ENCODE data around the gene SERPINE2. TPM values are rescaled to one million over a fixed set of nuclear protein-coding genes. Genes with fewer than 3 reads are reported as not detected.

SERPINE2 gene
- total and polyA plus RNA-seq, 9 donors, result 59.6 to 136 (median 113) TPM

GRCh38 chr2:223980803-223981202, 58.3 kb downstream of the SERPINE2 start:
- H3K36me3 ChIP-seq (ENCODE audit: control insufficient read depth, insufficient read depth, low read length), result peaks cover 14% of the 10 kb centered on the region
- H3K27ac ChIP-seq (ENCODE audit: low read length), result no peak overlapping the region
- no CpG with 5 or more reads among the region's 4 CpGs for WGBS (ENCODE audit: insufficient coverage)
- H3K9me3 ChIP-seq (replicated peaks; ENCODE audit: control insufficient read depth, low read depth, low read length), result no peaks in the 10 kb centered on the region
- no peaks in the 10 kb centered on the region for H3K4me1 ChIP-seq (ENCODE audit: control insufficient read depth, insufficient read depth, low read length)
- no peak overlapping the region for H3K4me3 ChIP-seq (ENCODE audit: low read length)
- no peaks in the 10 kb centered on the region for H3K27me3 ChIP-seq (ENCODE audit: control insufficient read depth, insufficient read depth, low read length)
- no peak for DNase-seq

- Histone ChIP-seq H3K36me3 (ENCODE audit: control insufficient read depth, insufficient read depth, low read length) (peaks cover 14% of the 10 kb centered on the region), H3K27ac (ENCODE audit: low read length) (no peak overlapping the region), H3K27me3 (ENCODE audit: control insufficient read depth, insufficient read depth, low read length) (no peaks in the 10 kb centered on the region), H3K4me3 (ENCODE audit: low read length) (no peak overlapping the region), H3K4me1 (ENCODE audit: control insufficient read depth, insufficient read depth, low read length) (no peaks in the 10 kb centered on the region), H3K9me3 (replicated peaks; ENCODE audit: control insufficient read depth, low read depth, low read length) (no peaks in the 10 kb centered on the region)
- no peak for DNase-seq
- 60% methylated on average over 1 of the region's 1 CpG for WGBS (ENCODE audit: insufficient coverage)
Observed at GRCh38 chr2:223980397-223980735, 58.7 kb downstream of the SERPINE2 start.

GRCh38 chr2:223979730-223980396, 59.2 kb downstream of the SERPINE2 start:
- no peak for DNase-seq
- Histone ChIP-seq H3K27me3 (ENCODE audit: control insufficient read depth, insufficient read depth, low read length) (no peaks in the 10 kb centered on the region), H3K27ac (ENCODE audit: low read length) (no peak overlapping the region), H3K9me3 (replicated peaks; ENCODE audit: control insufficient read depth, low read depth, low read length) (no peaks in the 10 kb centered on the region), H3K4me3 (ENCODE audit: low read length) (no peak overlapping the region), H3K36me3 (ENCODE audit: control insufficient read depth, insufficient read depth, low read length) (peaks cover 13% of the 10 kb centered on the region), H3K4me1 (ENCODE audit: control insufficient read depth, insufficient read depth, low read length) (no peaks in the 10 kb centered on the region)
- WGBS (ENCODE audit: insufficient coverage), result 67% methylated on average over 2 of the region's 2 CpGs

- Histone ChIP-seq H3K9me3 (replicated peaks; ENCODE audit: control insufficient read depth, low read depth, low read length) (no peaks in the 10 kb centered on the region), H3K4me1 (ENCODE audit: control insufficient read depth, insufficient read depth, low read length) (no peaks in the 10 kb centered on the region), H3K27me3 (ENCODE audit: control insufficient read depth, insufficient read depth, low read length) (no peaks in the 10 kb centered on the region), H3K36me3 (ENCODE audit: control insufficient read depth, insufficient read depth, low read length) (peaks cover 10% of the 10 kb centered on the region), H3K27ac (ENCODE audit: low read length) (no peak overlapping the region), H3K4me3 (ENCODE audit: low read length) (no peak overlapping the region)
- no CpG with 5 or more reads among the region's 4 CpGs for WGBS (ENCODE audit: insufficient coverage)
- DNase-seq, result no peak
Observed at GRCh38 chr2:223978451-223978850, 60.6 kb downstream of the SERPINE2 start.

- H3K27me3 ChIP-seq (ENCODE audit: control insufficient read depth, insufficient read depth, low read length), result no peaks in the 10 kb centered on the region
- no peaks in the 10 kb centered on the region for H3K9me3 ChIP-seq (replicated peaks; ENCODE audit: control insufficient read depth, low read depth, low read length)
- no peak overlapping the region for H3K27ac ChIP-seq (ENCODE audit: low read length)
- H3K36me3 ChIP-seq (ENCODE audit: control insufficient read depth, insufficient read depth, low read length), result peaks cover 10% of the 10 kb centered on the region
- WGBS (ENCODE audit: insufficient coverage), result no CpG with 5 or more reads among the region's 3 CpGs
- H3K4me1 ChIP-seq (ENCODE audit: control insufficient read depth, insufficient read depth, low read length), result no peaks in the 10 kb centered on the region
- no peak overlapping the region for H3K4me3 ChIP-seq (ENCODE audit: low read length)
- DNase-seq, result no peak
Observed at GRCh38 chr2:223976635-223977226, 62.4 kb downstream of the SERPINE2 start.

GRCh38 chr2:223973606-223974005, 65.5 kb downstream of the SERPINE2 start:
- Histone ChIP-seq H3K4me3 (ENCODE audit: low read length) (no peak overlapping the region), H3K4me1 (ENCODE audit: control insufficient read depth, insufficient read depth, low read length) (no peaks in the 10 kb centered on the region), H3K36me3 (ENCODE audit: control insufficient read depth, insufficient read depth, low read length) (peaks cover 3% of the 10 kb centered on the region), H3K27ac (ENCODE audit: low read length) (no peak overlapping the region), H3K9me3 (replicated peaks; ENCODE audit: control insufficient read depth, low read depth, low read length) (no peaks in the 10 kb centered on the region), H3K27me3 (ENCODE audit: control insufficient read depth, insufficient read depth, low read length) (no peaks in the 10 kb centered on the region)
- DNase-seq, result no peak
- 100% methylated on average over 3 of the region's 3 CpGs for WGBS (ENCODE audit: insufficient coverage)

- Histone ChIP-seq H3K27ac (ENCODE audit: low read length) (no peak overlapping the region), H3K36me3 (ENCODE audit: control insufficient read depth, insufficient read depth, low read length) (peaks cover 5% of the 10 kb centered on the region), H3K27me3 (ENCODE audit: control insufficient read depth, insufficient read depth, low read length) (no peaks in the 10 kb centered on the region), H3K9me3 (replicated peaks; ENCODE audit: control insufficient read depth, low read depth, low read length) (no peaks in the 10 kb centered on the region), H3K4me1 (ENCODE audit: control insufficient read depth, insufficient read depth, low read length) (no peaks in the 10 kb centered on the region), H3K4me3 (ENCODE audit: low read length) (no peak overlapping the region)
- WGBS (ENCODE audit: insufficient coverage), result 45% methylated on average over 2 of the region's 7 CpGs
- DNase-seq, result no peak
Observed at GRCh38 chr2:223972656-223973102, 66.4 kb downstream of the SERPINE2 start.

- Histone ChIP-seq H3K9me3 (replicated peaks; ENCODE audit: control insufficient read depth, low read depth, low read length) (no peaks in the 10 kb centered on the region), H3K36me3 (ENCODE audit: control insufficient read depth, insufficient read depth, low read length) (peaks cover 6% of the 10 kb centered on the region), H3K27me3 (ENCODE audit: control insufficient read depth, insufficient read depth, low read length) (no peaks in the 10 kb centered on the region), H3K27ac (ENCODE audit: low read length) (no peak overlapping the region), H3K4me1 (ENCODE audit: control insufficient read depth, insufficient read depth, low read length) (no peaks in the 10 kb centered on the region), H3K4me3 (ENCODE audit: low read length) (no peak overlapping the region)
- DNase-seq, result no peak
- no CpG with 5 or more reads among the region's 5 CpGs for WGBS (ENCODE audit: insufficient coverage)
Observed at GRCh38 chr2:223971731-223972130, 67.4 kb downstream of the SERPINE2 start.

- Histone ChIP-seq H3K4me3 (ENCODE audit: low read length) (no peak overlapping the region), H3K27ac (ENCODE audit: low read length) (no peak overlapping the region), H3K9me3 (replicated peaks; ENCODE audit: control insufficient read depth, low read depth, low read length) (no peaks in the 10 kb centered on the region), H3K4me1 (ENCODE audit: control insufficient read depth, insufficient read depth, low read length) (no peaks in the 10 kb centered on the region), H3K36me3 (ENCODE audit: control insufficient read depth, insufficient read depth, low read length) (peaks cover 7% of the 10 kb centered on the region), H3K27me3 (ENCODE audit: control insufficient read depth, insufficient read depth, low read length) (no peaks in the 10 kb centered on the region)
- 64% methylated on average over 2 of the region's 8 CpGs for WGBS (ENCODE audit: insufficient coverage)
- DNase-seq, result peak; percentile 77
Observed at GRCh38 chr2:223970343-223971128, 68.5 kb downstream of the SERPINE2 start.

GRCh38 chr2:223969856-223970255, 69.2 kb downstream of the SERPINE2 start:
- no peaks in the 10 kb centered on the region for H3K4me1 ChIP-seq (ENCODE audit: control insufficient read depth, insufficient read depth, low read length)
- H3K27ac ChIP-seq (ENCODE audit: low read length), result no peak overlapping the region
- H3K4me3 ChIP-seq (ENCODE audit: low read length), result no peak overlapping the region
- no peaks in the 10 kb centered on the region for H3K27me3 ChIP-seq (ENCODE audit: control insufficient read depth, insufficient read depth, low read length)
- peaks cover 7% of the 10 kb centered on the region for H3K36me3 ChIP-seq (ENCODE audit: control insufficient read depth, insufficient read depth, low read length)
- WGBS (ENCODE audit: insufficient coverage), result no CpG with 5 or more reads among the region's 1 CpG
- no peak for DNase-seq
- no peaks in the 10 kb centered on the region for H3K9me3 ChIP-seq (replicated peaks; ENCODE audit: control insufficient read depth, low read depth, low read length)
